Endothelial cell of umbilical vein (primary cell): Measurements from ENCODE around the gene LRP5. TPM values are rescaled to one million over a fixed set of nuclear protein-coding genes. Genes with fewer than 3 reads are reported as not detected.

ENCODE experiments used
- BruUV-seq: library from RNA; stranded (reverse); fragments of 400-500 nt; replicated peaks from 2 replicates; lab custom pipeline; 2021; lab: Mats Ljungman, UMichigan
- CTCF ChIA-PET: fragments of 300-600, 350-600 bp; sonication (Branson Sonifier 250); formaldehyde crosslinking; loops from one replicate; lab custom pipeline; 2021; ENCODE audit warnings: antibody characterized with exemption, inconsistent platforms; lab: Charles Lee
- POLR2A ChIA-PET: fragments of 300-600, 350-600 bp; sonication (Branson Sonifier 250); formaldehyde crosslinking; loops from one replicate; lab custom pipeline; 2021; ENCODE audit warnings: antibody characterized with exemption, inconsistent platforms; lab: Charles Lee
- DNase-seq: peaks from one replicate; pipeline ENCODE4 v3.0.0-alpha.2; 2011; ENCODE audit warnings: low read depth, low spot score
- FAIRE-seq: peaks from 2 replicates; lab custom pipeline; 2011; peaks lifted over from hg19 to GRCh38; lab: Jason Lieb, UNC
- H2AFZ ChIP-seq: 2 replicates; pipeline ENCODE4 v1.6.0; 2012; ENCODE audit warnings: low read depth, low read length, control low read depth, inconsistent platforms
- H3K27ac ChIP-seq: 2 replicates; pipeline ENCODE4 v1.5.1; 2011; ENCODE audit warnings: low read depth, mild to moderate bottlenecking, control low read depth, low read length, moderate library complexity; ENCODE audit not compliant: insufficient read depth
- H3K27me3 ChIP-seq, 2 experiments: 2 replicates each; pipeline versions ENCODE4 v1.6.0 to v1.6.1; 2011; ENCODE audit warnings: low read length in 2 of 2, mixed read lengths in 1 of 2; ENCODE audit not compliant: control insufficient read depth in 2 of 2, insufficient read depth in 2 of 2
- H3K36me3 ChIP-seq, 2 experiments: 2 replicates in 1 of 2; 3 replicates in 1 of 2; pipeline ENCODE4 v1.5.1; 2011; ENCODE audit warnings: low read length in 2 of 2, mild to moderate bottlenecking in 1 of 2, moderate library complexity in 1 of 2; ENCODE audit not compliant: control insufficient read depth in 2 of 2, insufficient read depth in 2 of 2; ENCODE audit errors: extremely low read depth in 1 of 2
- H3K4me1 ChIP-seq: 3 replicates; pipeline ENCODE4 v1.5.1; 2011; ENCODE audit warnings: mild to moderate bottlenecking, low read length; ENCODE audit not compliant: control insufficient read depth, insufficient read depth; ENCODE audit errors: extremely low read depth
- H3K4me2 ChIP-seq: 2 replicates; pipeline ENCODE4 v1.6.1; 2011; ENCODE audit warnings: low read length, control low read depth, mixed read lengths; ENCODE audit not compliant: insufficient read depth
- H3K4me3 ChIP-seq, 3 experiments: fragments of 200-600 bp in 1 of 3; sonication (generic), shearing (Covaris generic) in 1 of 3; replicated peaks in 1 of 3; 2 replicates each; pipeline ENCODE4 v1.5.1; 2011 to 2016; ENCODE audit warnings: control low read depth in 3 of 3, low read length in 3 of 3, mild to moderate bottlenecking in 2 of 3, inconsistent platforms in 1 of 3, low read depth in 1 of 3, moderate library complexity in 1 of 3; ENCODE audit not compliant: insufficient read depth in 1 of 3
- H3K79me2 ChIP-seq: 2 replicates; pipeline ENCODE4 v1.6.0; 2012; ENCODE audit warnings: low read length, inconsistent platforms; ENCODE audit not compliant: control insufficient read depth, insufficient read depth
- H3K9ac ChIP-seq: replicated peaks from 2 replicates; pipeline ENCODE3; 2011; ENCODE audit warnings: low read length, control low read depth; ENCODE audit not compliant: insufficient read depth; ENCODE audit errors: extremely low read depth
- H3K9me1 ChIP-seq: replicated peaks from 3 replicates; pipeline ENCODE4 v1.6.0; 2011; ENCODE audit warnings: mild to moderate bottlenecking, low read length; ENCODE audit not compliant: control insufficient read depth, insufficient read depth; ENCODE audit errors: extremely low read depth
- H3K9me3 ChIP-seq: replicated peaks from 2 replicates; pipeline ENCODE4 v1.5.1; 2012; ENCODE audit warnings: low read length, inconsistent platforms; ENCODE audit not compliant: control insufficient read depth, insufficient read depth
- H4K20me1 ChIP-seq: replicated peaks from 2 replicates; pipeline ENCODE3; 2011; ENCODE audit warnings: mild to moderate bottlenecking, low read length; ENCODE audit not compliant: control insufficient read depth, insufficient read depth; ENCODE audit errors: extremely low read depth
- EZH2 ChIP-seq: IDR thresholded peaks from 2 replicates; pipeline ENCODE4 v1.6.1; 2012; ENCODE audit warnings: borderline replicate concordance, low read depth, mild to moderate bottlenecking, moderate library complexity, low read length, inconsistent platforms; ENCODE audit not compliant: severe bottlenecking
- FOS ChIP-seq: IDR thresholded peaks from 2 replicates; pipeline ENCODE4 v1.6.1; 2011; ENCODE audit warnings: mild to moderate bottlenecking, low read length, moderate library complexity, borderline replicate concordance; ENCODE audit not compliant: insufficient read depth
- GATA2 ChIP-seq: IDR thresholded peaks from 2 replicates; pipeline ENCODE4 v1.7.0; 2011; ENCODE audit warnings: low read depth, mild to moderate bottlenecking, moderate library complexity, mixed read lengths, low read length; ENCODE audit not compliant: insufficient read length, insufficient read depth
- JUN ChIP-seq: IDR thresholded peaks from 2 replicates; pipeline ENCODE4 v1.6.1; 2011; ENCODE audit warnings: borderline replicate concordance, low read depth; ENCODE audit not compliant: insufficient read length, insufficient read depth
- MYC ChIP-seq: IDR thresholded peaks from one replicate; pipeline ENCODE4 v1.6.1; 2011; ENCODE audit warnings: mild to moderate bottlenecking, low read depth, low read length
- POLR2A ChIP-seq: IDR thresholded peaks from 2 replicates; pipeline ENCODE4 v1.6.1; 2012; ENCODE audit warnings: low read depth, mild to moderate bottlenecking, control low read depth, low read length
- POLR2AphosphoS5 ChIP-seq: IDR thresholded peaks from 2 replicates; pipeline ENCODE4 v1.6.1; 2012; ENCODE audit warnings: low read depth, mild to moderate bottlenecking, control low read depth, low read length, moderate library complexity; ENCODE audit not compliant: insufficient read depth
- dilution Hi-C: fragments of 300-500 bp; cut with MboI; formaldehyde crosslinking; loops from one replicate; pipeline ENCODE4 v1.15.0; 2019; ENCODE audit warnings: low sequenced_read_pairs; ENCODE audit not compliant: extremely low pct_ligation_motif_present
- intact Hi-C: fragments of 100-400 bp; cut with micrococcal nuclease; formaldehyde crosslinking; loops from one replicate; pipeline ENCODE4 v1.10.0; 2022
- polyA plus RNA-seq, 4 experiments: library from polyadenylated mRNA; depleted of rRNA in 3 of 4; stranded (reverse) in 3 of 4; unstranded in 1 of 4; fragments of >200 nt; gene quantifications; 2 replicates each; pipeline versions ENCODE4 v1.2.1 to v1.2.3, GENCODE V29; 2011 to 2012; ENCODE audit warnings: missing spikeins in 1 of 4
- total RNA-seq: library from RNA; stranded (reverse); gene quantifications from 2 replicates; pipeline ENCODE4 v1.2.3, GENCODE V29; 2021
- TF ChIP-seq, protein P1 (sequence below), 2 donors: IDR thresholded peaks; 1 replicate in 1 of 2; 2 replicates in 1 of 2; pipeline ENCODE4 v1.5.1; 2011; ENCODE audit warnings: low read length in 2 of 2, mild to moderate bottlenecking in 2 of 2, moderate library complexity in 2 of 2, control low read depth in 1 of 2, inconsistent platforms in 1 of 2, low read depth in 1 of 2; ENCODE audit not compliant: insufficient read depth in 1 of 2; ENCODE audit errors: extremely low read depth in 1 of 2
- TF ChIP-seq, protein P2 (sequence below): IDR thresholded peaks from 2 replicates; pipeline ENCODE4 v1.6.1; 2011; ENCODE audit not compliant: insufficient read depth, insufficient read length

Gene LRP5
- total and polyA plus RNA-seq, 2 donors (not counting 3 experiments of a cell fraction or from before 2014, with no cell fraction given), result 35.1 to 51.8 TPM

GRCh38 chr11:68436985-68437926 is 124.9 kb downstream of the LRP5 start:
- ChIA-PET CTCF (interaction anchor here (0.9 to 1.3 kb wide), 12 partner anchors 9 to 180 kb away, joined by 3 to 9 read pairs (median 4); partner anchors contain the start of gene C11orf24), POLR2A (interaction anchor here (0.7 kb wide), 1 partner anchor 72 kb away, joined by 3 read pairs; no protein-coding TSS in a partner anchor)
- peak overlapping the region; percentile 27 for H3K9ac ChIP-seq
- H3K4me3 ChIP-seq, result no peak overlapping the region
- H3K79me2 ChIP-seq, result no peaks in the 10 kb centered on the region
- H3K9me1 ChIP-seq, result no peaks in the 10 kb centered on the region
- H3K36me3 ChIP-seq, result peaks cover 2 to 37% of the 10 kb centered on the region in 2 experiments
- TF ChIP-seq JUN, result peak; percentile 93
- peak; percentile 97 for TF ChIP-seq FOS
- peak; percentile 59 for TF ChIP-seq POLR2AphosphoS5
- TF ChIP-seq POLR2A, result peak; percentile 58
- TF ChIP-seq, protein P1, sequence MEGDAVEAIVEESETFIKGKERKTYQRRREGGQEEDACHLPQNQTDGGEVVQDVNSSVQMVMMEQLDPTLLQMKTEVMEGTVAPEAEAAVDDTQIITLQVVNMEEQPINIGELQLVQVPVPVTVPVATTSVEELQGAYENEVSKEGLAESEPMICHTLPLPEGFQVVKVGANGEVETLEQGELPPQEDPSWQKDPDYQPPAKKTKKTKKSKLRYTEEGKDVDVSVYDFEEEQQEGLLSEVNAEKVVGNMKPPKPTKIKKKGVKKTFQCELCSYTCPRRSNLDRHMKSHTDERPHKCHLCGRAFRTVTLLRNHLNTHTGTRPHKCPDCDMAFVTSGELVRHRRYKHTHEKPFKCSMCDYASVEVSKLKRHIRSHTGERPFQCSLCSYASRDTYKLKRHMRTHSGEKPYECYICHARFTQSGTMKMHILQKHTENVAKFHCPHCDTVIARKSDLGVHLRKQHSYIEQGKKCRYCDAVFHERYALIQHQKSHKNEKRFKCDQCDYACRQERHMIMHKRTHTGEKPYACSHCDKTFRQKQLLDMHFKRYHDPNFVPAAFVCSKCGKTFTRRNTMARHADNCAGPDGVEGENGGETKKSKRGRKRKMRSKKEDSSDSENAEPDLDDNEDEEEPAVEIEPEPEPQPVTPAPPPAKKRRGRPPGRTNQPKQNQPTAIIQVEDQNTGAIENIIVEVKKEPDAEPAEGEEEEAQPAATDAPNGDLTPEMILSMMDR (IDR thresholded peaks at IDR 0.05; ENCODE audit: extremely low read depth in 1 of 2, insufficient read depth in 1 of 2, low read depth in 1 of 2, low read length in 2 of 2), result peak; percentile 25 to 28
- no peak for TF ChIP-seq GATA2
- TF ChIP-seq, protein P2, sequence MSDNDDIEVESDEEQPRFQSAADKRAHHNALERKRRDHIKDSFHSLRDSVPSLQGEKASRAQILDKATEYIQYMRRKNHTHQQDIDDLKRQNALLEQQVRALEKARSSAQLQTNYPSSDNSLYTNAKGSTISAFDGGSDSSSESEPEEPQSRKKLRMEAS, result peak; percentile 12
- no peak for TF ChIP-seq MYC
- TF ChIP-seq EZH2, result no peak
- no TSS peak for BruUV-seq
- dilution Hi-C loops (no loop called here), intact Hi-C loops (loop anchor here (5.0 kb wide), 2 partner anchors 40 to 55 kb away; no protein-coding TSS in a partner anchor)
- H3K27ac ChIP-seq, result peak overlapping the region; percentile 89
- H3K27me3 ChIP-seq, result no peaks in the 10 kb centered on the region
- DNase-seq (peak; percentile 87), FAIRE-seq (peak; percentile 98)
- H3K4me1 ChIP-seq, result peaks cover 16% of the 10 kb centered on the region
- peak overlapping the region; percentile 49 for H2AFZ ChIP-seq
- no peaks in the 10 kb centered on the region for H4K20me1 ChIP-seq
- peak overlapping the region; percentile 3 for H3K4me2 ChIP-seq
- H3K9me3 ChIP-seq, result no peaks in the 10 kb centered on the region
